ENCODE measurements around the gene SEMA5A.

Gene SEMA5A

DNA sequence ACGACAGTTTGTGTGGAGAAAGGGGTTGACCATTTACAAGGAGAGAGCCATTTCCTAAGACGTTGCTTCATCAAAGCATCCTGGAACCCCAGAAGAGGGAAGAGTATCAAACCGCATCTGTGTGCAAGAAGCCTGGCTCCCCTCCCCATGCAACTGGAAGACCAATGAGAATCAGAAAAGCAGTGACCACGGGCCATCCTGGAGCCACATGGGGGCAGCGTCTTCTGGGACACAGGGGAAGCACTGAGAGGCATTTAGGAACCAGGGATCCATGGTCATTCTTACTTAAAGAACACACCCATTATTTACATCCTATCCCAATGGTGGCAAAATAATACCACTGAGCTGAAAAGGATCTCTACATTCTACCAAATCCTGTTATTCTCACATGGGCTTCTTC is 29.3 kb downstream of the SEMA5A start:
- no peak for DNase-seq (ENCODE audit: low read depth in 1 of 2, low spot score in 1 of 2)

DNA sequence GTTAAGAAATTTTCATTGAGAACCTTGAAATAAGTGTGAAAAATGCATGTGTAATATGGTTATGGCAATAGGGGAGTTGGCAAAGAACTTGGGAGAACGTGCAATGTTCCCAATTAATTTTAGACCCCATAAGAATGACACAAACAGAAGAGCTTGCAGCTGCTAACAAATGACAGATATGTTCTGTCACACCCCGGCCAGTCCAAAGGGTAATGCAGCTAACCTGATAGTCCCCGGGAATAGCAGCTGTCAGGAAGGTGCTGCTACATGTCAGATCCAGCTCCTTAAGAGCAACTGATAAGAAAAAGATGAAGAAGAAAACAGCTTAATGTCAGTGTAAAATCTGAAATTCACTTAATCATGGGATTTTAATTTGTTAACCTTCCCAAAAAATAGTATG is 30.4 kb downstream of the SEMA5A start:
- DNase-seq (ENCODE audit: low read depth in 1 of 2, low spot score in 1 of 2), result no peak

DNA sequence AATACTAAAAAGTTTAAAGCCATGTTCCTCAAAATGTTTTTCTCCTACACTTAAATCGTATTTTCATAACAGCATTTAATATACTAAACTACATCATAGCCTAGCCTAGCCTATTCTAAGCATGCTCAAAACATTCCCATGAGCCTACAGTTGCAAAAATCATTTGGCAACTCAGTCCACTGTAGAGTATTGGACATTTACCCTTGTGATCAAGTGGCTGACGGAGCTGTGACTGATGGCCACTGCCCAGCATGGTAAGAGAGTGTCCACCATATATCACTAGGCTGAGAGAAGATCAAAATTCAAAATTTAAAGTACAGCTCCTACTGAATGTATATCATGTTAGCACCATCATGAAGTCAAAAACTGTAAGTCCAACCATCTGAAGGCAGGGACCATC is 30.9 kb downstream of the SEMA5A start:
- DNase-seq (ENCODE audit: low read depth in 1 of 2, low spot score in 1 of 2), result no peak

DNA sequence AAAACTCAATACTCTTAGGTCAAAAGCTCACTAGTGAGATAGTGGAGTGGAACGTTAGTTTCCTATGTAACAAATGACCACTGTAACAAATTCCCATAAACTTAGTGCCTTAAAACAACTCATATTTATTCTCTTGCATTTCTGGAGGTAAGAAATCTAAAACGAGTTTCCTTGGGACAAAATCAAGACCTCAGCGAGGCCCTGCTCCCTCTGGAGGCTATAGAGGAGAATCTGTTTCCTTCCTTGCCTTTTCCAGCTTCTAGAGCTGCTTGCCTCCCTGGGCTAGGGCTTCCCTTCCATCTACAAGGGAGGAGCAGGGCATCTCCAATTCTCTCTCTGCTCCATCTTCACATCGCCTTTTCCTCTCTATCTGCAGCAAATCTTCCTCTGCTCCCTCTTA is 32.0 kb downstream of the SEMA5A start:
- DNase-seq (ENCODE audit: low read depth in 1 of 2, low spot score in 1 of 2), result no peak

DNA sequence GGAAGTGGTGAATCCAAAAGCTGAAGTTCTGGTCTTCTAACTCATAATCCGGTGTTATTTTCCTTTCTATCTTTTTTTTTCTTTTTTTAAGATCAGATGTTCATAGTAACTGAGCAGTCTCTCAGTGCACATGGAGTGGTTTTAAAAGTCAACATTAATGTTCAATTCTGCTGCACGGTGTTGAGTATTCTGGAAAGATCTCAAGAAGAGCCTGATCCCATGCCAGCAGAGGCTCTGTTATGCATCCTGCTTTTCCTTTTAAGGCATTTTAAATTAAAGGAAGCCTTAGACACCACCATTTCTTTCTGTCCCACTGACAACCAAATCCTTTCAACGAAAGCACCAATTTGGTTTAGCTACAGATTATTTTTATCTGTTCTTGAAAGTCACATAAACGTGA is 33.4 kb downstream of the SEMA5A start:
- no peak for DNase-seq (ENCODE audit: low read depth in 1 of 2, low spot score in 1 of 2)

DNA sequence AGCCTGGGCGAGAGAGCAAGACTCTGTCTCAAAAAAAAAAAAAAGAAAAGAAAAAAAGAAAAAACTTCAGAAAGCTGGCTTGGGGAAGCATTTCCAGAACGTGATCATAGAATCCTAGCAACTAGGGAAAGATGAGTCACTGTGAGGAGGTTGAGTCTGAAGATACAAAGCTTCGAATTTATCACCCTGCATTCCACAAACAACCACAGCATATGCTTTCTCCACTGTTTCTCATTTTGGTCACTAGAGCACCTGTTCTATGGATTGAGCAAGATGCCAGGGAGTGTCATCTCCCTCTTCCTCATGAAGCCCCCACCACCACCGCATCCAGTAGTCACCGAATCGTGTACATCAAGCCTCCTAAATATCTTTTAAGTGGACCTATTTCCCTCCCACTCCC is 37.9 kb downstream of the SEMA5A start:
- no peak for DNase-seq (ENCODE audit: low read depth in 1 of 2, low spot score in 1 of 2)

DNA sequence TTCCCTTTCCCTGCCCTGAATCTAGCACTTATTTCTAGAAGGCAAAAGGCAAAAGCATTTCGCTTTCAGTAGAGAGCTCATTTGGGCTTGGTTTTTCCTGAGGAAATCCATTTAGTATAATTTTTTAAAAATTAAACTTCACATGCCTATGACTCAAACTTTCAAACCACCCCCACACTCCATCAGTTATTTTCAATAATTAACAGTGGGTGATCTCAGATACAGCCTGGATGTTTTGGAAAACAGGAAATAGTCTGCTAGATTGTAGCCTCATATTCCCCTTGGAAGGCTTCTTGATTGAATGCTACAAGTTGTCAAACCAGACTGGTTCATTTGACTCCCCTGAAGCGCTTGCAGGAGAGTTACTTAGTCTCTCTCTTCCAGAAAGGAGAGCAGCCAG is 40.6 kb downstream of the SEMA5A start:
- DNase-seq (ENCODE audit: low read depth in 1 of 2, low spot score in 1 of 2), result no peak

DNA sequence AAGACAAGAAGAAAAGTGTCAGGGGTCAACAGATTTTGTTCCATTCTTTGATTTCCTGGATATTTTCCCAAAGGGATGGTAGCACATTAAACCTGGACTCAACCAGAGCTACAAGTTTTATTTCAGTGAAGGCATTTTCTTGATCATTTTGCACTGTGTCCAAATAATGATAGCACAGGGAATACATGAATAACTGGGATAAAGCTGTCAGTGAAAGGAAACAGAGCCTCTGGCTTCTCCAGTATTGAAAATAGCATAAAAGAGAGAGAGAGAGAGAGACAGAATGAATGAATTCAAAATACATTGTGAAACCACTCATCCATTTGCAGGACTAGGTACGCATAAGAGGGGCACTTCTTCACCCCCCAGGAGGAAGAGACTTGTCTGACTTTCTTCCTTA is 43.0 kb downstream of the SEMA5A start:
- no peak for DNase-seq (ENCODE audit: low read depth in 1 of 2, low spot score in 1 of 2)

DNA sequence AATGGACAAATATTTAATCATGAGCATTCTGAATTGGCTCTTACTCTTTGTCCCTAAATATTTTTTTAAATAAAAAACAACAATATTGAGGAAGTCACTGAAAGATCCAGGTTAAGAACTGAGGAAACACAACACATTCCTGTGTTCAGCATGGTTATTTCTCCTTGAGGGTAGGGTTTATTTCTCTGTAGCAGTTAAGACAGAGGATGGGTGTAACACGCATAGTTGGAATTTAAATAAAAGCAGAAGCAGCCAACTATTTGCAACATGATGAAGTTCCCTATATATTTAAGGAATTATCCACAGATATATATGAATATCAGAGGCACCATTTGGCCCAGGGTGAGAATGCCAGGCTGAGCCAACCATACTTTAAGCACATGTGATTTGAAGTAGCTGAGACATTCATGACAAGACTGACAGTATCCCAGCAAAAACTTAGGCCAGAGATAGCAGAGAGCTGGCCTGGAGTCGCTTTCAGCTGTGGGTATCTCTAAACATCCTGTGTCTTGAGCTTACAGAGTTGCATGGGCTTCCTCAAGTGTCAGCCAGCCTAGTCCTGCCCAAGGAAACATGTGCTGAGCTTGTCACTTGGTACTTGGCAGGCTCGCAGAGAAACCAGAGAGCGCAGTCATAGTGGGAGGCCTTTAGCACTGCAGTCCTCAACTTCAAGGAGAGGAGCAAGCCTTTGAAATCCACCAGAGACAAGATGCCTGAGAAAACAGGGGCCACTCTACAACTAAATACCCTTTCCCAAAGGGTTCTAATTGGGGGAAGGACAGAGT is 43.6 kb downstream of the SEMA5A start:
- no peak for DNase-seq (ENCODE audit: low read depth in 1 of 2, low spot score in 1 of 2)

DNA sequence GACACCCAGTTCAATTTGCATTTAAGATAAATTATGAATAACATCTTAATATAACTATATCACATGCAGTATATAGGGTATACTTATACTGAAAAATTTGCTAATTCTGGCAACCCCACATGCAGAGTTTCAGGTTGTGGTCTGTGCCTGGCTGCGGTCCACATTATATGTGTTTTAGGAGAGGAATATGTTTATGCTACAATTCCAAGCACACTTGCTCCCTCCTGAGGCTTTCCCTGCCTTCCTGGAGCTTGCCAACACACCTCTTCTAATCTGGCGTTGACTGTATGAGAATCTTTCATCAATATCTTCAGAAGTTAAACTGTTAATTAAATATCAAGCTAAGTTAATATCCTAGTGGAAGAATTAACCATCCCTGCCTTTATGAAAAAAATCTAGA is 45.2 kb downstream of the SEMA5A start:
- DNase-seq (ENCODE audit: low read depth in 1 of 2, low spot score in 1 of 2), result no peak

DNA sequence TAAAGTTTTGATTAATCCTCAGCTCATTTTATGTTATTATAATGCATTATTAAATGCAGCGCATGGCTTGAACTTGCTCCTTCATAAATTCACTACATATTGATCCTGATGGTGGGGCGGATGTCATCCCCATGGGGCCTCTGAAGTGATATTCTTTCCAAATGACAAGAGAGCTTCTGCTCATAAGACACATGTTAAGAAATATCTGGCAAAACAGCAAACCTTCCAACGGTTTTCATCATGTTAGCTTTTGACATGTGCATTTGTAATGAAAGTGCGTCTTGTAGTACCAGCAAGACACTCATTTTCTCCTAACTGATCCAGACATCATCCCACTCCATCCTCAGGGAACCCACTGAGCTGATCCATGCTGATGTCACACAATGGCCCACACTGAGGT is 45.7 kb downstream of the SEMA5A start:
- no peak for DNase-seq (ENCODE audit: low read depth in 1 of 2, low spot score in 1 of 2)

DNA sequence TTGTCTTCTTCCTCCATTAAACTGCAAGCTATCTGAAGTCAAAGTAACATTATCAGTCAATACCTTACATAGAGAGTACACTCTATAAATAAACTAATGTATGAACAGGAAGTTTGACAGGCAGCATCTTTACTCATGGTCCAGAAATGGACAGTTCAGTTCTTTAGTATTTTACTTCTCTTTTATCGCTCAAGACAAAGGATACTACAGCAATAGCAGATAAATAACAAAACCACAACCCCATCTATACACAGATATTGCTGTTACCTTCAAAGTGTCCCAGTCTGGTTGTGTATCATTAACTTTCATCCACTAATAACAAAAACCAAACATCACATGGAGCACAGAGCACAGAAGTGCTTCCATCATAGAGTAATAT is 46.4 kb downstream of the SEMA5A start:
- no peak for DNase-seq (ENCODE audit: low read depth in 1 of 2, low spot score in 1 of 2)

DNA sequence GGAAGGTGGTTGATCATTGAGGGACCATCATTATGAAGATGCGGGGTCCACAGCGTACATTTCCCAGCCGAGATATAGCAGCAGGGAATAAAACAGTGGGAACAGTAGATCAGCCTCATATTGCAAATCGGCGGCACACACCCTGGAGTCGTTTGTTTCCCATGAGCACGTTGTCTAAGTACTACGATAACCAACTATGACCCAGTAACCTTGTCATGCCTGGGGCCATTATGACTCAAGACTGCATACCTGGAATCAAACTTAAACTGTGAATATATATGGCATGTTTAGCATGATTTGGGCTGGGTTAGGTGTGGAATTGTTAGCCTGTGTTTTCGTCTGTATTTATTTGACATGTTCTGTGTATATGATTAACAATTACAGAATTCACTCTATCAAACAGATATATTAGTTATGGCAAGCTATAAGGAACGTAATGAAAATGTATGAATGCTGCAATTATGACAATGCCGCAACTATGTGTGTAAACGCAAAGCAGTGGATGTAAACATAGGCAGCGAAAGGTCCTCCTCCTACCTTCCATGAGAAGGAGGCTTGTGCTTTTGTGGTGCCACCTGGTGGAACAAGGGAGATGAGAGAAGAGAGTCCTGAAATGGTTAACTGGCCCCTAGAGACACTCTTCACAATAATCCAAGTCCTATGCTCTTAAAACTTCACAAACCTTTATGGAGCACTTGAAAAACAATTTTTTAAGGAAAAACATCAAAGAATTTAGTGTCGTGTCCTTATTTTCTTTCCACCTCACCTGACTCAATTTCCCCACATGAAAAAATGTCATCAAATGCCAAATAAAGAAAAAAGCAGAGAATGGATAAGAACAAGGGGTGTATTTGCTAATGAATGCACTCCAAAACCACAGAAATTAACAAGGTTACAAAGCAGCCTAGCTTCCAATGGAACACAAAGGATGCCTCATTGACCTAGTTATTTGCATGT is 47.1 kb downstream of the SEMA5A start:
- no peak for DNase-seq (ENCODE audit: low read depth in 1 of 2, low spot score in 1 of 2)

DNA sequence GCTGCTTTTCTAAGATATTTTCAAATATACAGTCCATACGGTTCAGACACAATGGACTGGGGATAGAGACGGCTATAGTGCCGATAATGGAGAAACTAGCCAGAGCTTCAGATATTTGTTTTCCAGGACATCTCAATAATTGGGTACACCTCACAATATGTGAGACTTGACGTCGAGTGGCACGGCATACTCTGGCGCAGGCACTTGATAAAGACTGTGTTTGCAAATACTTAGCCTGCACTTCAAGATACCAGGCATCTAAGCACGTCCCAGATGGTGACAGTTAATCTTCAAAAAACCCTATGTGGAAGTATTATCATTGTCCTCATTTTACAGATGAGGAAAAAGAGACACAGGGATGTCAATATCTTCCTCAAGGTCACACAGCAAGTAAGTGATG is 48.5 kb downstream of the SEMA5A start:
- DNase-seq (ENCODE audit: low read depth in 1 of 2, low spot score in 1 of 2), result no peak

DNA sequence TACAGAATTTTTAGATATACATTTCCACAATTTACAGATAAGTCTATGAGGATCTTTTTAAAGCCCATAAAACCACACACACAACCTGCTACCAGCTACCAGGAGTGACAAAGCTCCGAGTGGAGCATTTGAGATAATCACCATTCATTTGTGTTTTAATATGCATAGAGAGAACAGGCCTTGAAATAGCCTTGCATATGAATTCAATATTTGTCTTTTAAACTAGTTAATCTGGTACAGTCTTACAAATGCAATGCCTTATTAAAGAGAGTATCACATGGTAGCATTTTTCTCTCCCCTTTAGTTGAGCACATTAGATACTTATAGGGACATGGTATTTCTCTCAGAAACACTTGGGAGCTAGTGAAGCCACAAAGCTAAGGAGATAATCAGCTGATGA is 49.1 kb downstream of the SEMA5A start:
- no peak for DNase-seq (ENCODE audit: low read depth in 1 of 2, low spot score in 1 of 2)

DNA sequence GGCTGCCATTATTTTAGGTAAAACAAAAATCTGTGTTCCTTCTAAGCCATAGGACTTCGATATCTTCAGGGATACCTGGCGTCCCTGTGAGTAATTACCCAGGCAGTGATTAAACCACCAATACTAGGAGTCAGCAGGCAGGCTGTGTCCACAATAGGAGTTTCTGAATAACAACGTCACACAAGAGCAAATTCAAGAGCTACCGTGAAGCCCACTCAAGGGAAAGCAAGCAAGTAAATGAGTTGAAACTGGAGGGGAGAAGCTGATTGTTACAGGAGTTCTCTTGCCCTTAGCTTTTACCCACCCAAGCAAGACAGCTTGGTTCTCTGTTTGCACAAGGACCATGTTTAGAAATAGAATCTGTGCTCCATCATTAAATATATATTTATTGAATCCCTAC is 50.8 kb downstream of the SEMA5A start:
- no peak for DNase-seq (ENCODE audit: low read depth in 1 of 2, low spot score in 1 of 2)

DNA sequence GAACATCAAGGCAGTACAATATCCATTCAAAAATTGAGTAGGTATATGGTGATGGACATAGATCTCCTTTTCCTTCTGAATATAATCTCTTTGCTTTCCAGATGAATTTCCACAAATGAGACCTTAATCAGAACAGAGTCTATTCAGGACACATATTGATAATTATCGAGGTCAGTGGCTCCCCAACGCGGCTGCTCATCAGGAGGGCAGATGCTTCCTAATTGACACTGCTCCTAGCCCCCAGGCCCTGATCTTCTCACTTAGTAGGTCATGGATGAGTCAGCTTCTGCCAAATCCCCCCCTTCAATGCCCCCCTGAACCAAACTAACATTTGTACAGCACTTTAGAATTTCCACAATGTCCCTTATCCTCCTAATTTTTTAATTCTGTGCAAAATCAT is 51.6 kb downstream of the SEMA5A start:
- no peak for DNase-seq (ENCODE audit: low read depth in 1 of 2, low spot score in 1 of 2)

DNA sequence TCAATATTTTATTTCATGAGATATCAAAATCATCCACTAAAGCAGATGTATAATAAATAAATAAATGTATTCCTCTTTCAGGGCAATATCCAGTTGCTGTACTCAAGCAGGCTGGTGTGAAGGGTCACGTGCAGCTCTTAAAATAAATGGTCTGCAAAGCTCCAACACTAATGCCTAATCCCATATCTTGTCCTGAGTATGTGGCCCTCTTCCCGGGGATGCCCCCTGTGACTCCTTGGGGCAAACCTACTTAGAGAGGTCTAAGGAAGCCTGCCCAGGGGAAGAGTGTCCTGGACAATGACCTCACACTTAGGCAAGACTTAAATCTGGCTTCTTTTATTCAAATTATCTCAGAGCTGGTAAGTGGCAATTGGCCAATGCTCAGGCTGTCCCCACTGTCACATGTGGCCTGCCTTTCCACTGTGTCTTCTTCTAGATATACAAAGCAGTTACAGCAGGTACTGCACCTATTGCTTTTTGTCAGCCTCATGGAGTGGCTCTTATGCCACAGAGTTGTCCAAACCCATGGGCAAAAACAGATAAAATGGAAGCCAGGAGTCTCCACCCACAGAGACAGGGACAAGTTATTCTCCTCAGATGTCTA is 55.3 kb downstream of the SEMA5A start:
- no peak for DNase-seq (ENCODE audit: low read depth in 1 of 2, low spot score in 1 of 2)

DNA sequence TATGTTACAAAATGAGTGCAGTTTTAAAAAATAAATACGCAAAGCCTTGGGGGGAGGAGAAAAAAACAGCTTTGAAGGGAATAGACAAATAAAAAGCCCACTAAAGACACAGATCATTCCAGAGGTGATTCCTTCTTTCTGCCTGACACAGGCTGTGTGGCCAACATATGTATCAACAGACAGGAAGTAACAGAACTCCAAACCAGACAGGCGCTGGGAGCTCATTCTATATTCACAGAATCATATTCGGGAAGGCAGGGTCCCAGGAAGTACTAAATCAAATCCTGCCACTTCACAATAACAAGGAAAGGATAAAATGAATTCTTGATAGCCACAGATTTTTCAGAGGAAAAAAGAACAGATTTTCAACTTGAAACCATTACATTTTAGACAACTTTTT is 62.1 kb downstream of the SEMA5A start:
- no peak for DNase-seq (ENCODE audit: low read depth in 1 of 2, low spot score in 1 of 2)

DNA sequence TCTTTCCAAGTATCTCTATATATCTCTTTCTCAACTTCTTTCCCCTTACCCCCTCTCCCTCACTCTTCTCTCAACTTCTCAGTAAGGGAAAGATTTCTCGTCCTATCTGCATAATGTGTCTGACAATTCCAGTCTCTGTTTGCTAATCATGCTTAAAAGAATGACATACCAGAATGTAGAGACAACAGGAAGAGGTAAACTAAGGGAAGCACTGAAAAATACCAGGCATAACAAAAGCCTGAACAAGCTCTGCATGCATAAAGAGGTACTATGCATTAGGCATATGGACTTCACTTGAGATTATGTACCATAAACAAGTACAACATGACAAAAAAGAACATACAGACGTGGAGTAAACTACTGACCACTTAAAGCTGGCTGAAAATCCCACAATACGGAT is 62.6 kb downstream of the SEMA5A start:
- no peak for DNase-seq (ENCODE audit: low read depth in 1 of 2, low spot score in 1 of 2)

DNA sequence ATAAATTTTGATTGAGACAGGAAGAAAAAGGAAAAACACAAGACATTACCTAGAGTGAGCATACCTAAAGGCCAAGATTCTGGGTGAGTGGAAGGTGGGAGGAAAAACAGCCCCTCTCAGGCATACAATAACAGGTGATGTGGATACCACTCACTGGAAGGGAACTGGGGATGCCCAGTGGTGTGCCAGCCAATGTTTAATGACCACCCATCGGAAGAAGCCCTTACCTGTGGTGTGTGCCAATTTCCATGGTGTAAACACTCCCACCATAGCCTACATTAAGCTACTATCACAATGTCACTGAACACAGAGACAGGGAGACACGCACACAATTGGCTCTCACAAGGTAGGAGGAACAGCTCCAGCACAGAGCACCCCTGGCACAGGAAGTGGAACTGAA is 63.5 kb downstream of the SEMA5A start:
- no peak for DNase-seq (ENCODE audit: low read depth in 1 of 2, low spot score in 1 of 2)

DNA sequence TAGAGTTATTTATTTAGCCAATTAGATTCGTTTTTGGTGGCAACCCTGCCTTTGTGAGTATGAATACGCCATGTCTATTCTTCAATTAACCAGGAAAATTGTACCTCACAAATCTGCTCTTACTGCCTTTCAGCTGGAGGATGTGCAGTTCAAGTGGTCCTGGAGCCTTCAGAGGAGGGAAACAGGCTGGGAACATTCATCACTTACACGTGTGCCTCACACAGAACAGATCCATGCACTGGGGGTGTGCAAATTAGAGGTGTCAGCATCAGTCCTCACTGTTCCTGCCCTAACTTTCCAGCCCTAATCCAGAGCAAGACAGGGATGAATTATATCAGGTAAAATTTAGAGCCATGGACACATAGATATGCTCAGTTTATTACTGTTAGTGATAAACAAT is 65.4 kb downstream of the SEMA5A start:
- DNase-seq (ENCODE audit: low read depth in 1 of 2, low spot score in 1 of 2), result no peak

Measured in activated T-helper 1 cell treated with anti-CD3 and anti-CD28 coated beads, Interleukin-2, amount 50 U/mL, for 16 hours (primary cell).